ENCODE results near the gene SEPTIN7.

Gene SEPTIN7

DNA sequence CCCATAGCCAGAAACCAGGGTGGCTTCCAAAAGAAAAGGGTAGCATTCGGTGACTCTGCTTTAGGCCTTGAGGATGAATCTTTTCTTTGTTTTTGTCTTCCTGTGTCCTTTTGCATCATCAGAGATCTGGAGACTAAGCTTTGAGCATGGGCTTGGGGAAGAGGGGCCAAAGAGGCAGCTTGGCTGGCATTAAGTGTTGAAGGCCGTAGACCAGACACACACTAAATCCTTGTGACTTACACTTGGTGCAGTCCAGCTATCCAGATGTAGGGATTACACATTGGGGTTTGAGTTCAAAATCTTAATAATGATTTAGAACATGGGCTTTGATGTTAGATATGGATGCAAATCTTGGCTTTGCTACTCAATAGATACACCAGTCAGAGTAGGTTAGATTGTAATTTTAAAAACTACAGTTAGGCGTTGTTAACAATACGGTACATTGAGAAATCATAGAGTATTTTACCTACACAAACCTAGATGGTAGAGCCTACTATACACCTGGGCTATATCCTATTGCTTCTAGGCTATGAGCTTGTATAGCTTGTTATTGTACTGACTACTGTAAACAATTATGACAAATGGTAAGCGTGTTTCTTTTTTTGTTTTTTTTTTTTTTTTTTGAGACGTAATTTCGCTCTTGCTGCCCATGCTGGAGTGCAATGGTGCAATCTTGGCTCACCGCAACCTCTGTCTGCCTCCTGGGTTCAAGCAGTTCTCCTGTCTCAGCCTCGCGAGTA is 3.5 kb downstream of the SEPTIN7 start:
- Histone ChIP-seq H3K14ac (ENCODE audit: low read length) (no peak overlapping the region), H2BK5ac (ENCODE audit: low read depth, low read length, poor library complexity) (no peak overlapping the region), H3K4me1 (ENCODE audit: control insufficient read depth in 1 of 2, insufficient read depth in 2 of 2, low read length in 2 of 2) (peaks cover 0 to 4% of the 10 kb centered on the region in 2 experiments), H3K4ac (ENCODE audit: low read depth, low read length) (peak overlapping the region; percentile 95), H2AFZ (ENCODE audit: insufficient read depth, low read length, poor library complexity) (no peak overlapping the region), H4K91ac (ENCODE audit: low read depth, low read length) (no peak overlapping the region), H3K36me3 (ENCODE audit: control insufficient read depth in 1 of 2, insufficient read depth in 2 of 2, low read length in 2 of 2) (no peaks in the 10 kb centered on the region), H3K4me2 (ENCODE audit: low read length) (no peak overlapping the region), H3K79me2 (ENCODE audit: control insufficient read depth, insufficient read depth, low read length, poor library complexity) (peaks cover 24% of the 10 kb centered on the region), H4K8ac (ENCODE audit: low read depth, low read length) (no peak overlapping the region), H3K18ac (ENCODE audit: low read length) (no peak overlapping the region), H3K27ac (ENCODE audit: low read depth, low read length) (no peak overlapping the region), H3K9ac (ENCODE audit: low read length) (no peak overlapping the region), H2BK12ac (ENCODE audit: low read length) (no peak overlapping the region), H3K27me3 (ENCODE audit: insufficient read depth, low read length) (no peaks in the 10 kb centered on the region), H3K79me1 (ENCODE audit: low read length) (peaks cover 16% of the 10 kb centered on the region), H3K4me3 (ENCODE audit: low read depth, low read length) (no peak overlapping the region), H4K12ac (ENCODE audit: low read depth, low read length) (no peak overlapping the region), H2AK5ac (ENCODE audit: low read length) (no peak overlapping the region), H3K9me3 (ENCODE audit: insufficient read depth, low read depth, low read length) (no peaks in the 10 kb centered on the region), H2BK120ac (ENCODE audit: insufficient read depth, low read length, poor library complexity) (no peak overlapping the region), H3K23ac (ENCODE audit: low read length) (no peak overlapping the region)
- no peak for DNase-seq
- no CpG with 5 or more reads among the region's 10 CpGs for WGBS (ENCODE audit: extremely low coverage, insufficient coverage, insufficient read length)

DNA sequence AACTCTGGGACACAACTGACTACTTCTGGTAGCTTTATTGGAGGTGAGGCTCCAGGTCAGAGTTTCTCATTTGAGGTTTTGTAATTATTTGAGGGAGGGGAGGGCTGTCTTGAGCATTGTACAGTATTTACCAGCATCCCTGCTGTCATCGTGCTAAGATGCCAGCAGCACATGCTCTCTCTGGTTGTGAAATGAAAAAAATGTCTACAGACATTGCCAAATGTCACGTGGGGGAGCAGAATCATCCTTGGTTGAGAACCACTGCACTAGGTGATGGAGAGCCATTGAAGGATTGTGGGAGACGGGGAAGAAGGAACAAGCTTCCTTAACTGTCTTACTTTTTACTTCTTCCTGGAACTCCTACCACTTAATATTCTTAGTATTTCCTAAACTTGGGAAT is 5.0 kb downstream of the SEPTIN7 start:
- no peak overlapping the region for H2AFZ ChIP-seq (ENCODE audit: insufficient read depth, low read length, poor library complexity)
- H3K79me2 ChIP-seq (ENCODE audit: control insufficient read depth, insufficient read depth, low read length, poor library complexity): peaks cover 30% of the 10 kb centered on the region
- H4K12ac ChIP-seq (ENCODE audit: low read depth, low read length): no peak overlapping the region
- H3K9ac ChIP-seq (ENCODE audit: low read length): no peak overlapping the region
- H3K4ac ChIP-seq (ENCODE audit: low read depth, low read length): peak overlapping the region; percentile 35
- no peaks in the 10 kb centered on the region for H3K36me3 ChIP-seq (ENCODE audit: control insufficient read depth in 1 of 2, insufficient read depth in 2 of 2, low read length in 2 of 2)
- DNase-seq: peak; percentile 24 to 66
- H3K4me3 ChIP-seq (ENCODE audit: low read depth, low read length): no peak overlapping the region
- no peak overlapping the region for H3K27ac ChIP-seq (ENCODE audit: low read depth, low read length)
- no peak overlapping the region for H3K18ac ChIP-seq (ENCODE audit: low read length)
- peaks cover 8% of the 10 kb centered on the region for H3K79me1 ChIP-seq (ENCODE audit: low read length)
- H4K91ac ChIP-seq (ENCODE audit: low read depth, low read length): no peak overlapping the region
- no peaks in the 10 kb centered on the region for H3K9me3 ChIP-seq (ENCODE audit: insufficient read depth, low read depth, low read length)
- H3K23ac ChIP-seq (ENCODE audit: low read length): no peak overlapping the region
- H3K4me2 ChIP-seq (ENCODE audit: low read length): no peak overlapping the region
- no peak overlapping the region for H2BK5ac ChIP-seq (ENCODE audit: low read depth, low read length, poor library complexity)
- no CpG with 5 or more reads among the region's 3 CpGs for WGBS (ENCODE audit: extremely low coverage, insufficient coverage, insufficient read length)
- H3K4me1 ChIP-seq (ENCODE audit: control insufficient read depth in 1 of 2, insufficient read depth in 2 of 2, low read length in 2 of 2): peaks cover 0 to 4% of the 10 kb centered on the region in 2 experiments
- H3K27me3 ChIP-seq (ENCODE audit: insufficient read depth, low read length): no peaks in the 10 kb centered on the region
- no peak overlapping the region for H2AK5ac ChIP-seq (ENCODE audit: low read length)
- H2BK120ac ChIP-seq (ENCODE audit: insufficient read depth, low read length, poor library complexity): no peak overlapping the region
- no peak overlapping the region for H3K14ac ChIP-seq (ENCODE audit: low read length)
- no peak overlapping the region for H4K8ac ChIP-seq (ENCODE audit: low read depth, low read length)
- no peak overlapping the region for H2BK12ac ChIP-seq (ENCODE audit: low read length)

DNA sequence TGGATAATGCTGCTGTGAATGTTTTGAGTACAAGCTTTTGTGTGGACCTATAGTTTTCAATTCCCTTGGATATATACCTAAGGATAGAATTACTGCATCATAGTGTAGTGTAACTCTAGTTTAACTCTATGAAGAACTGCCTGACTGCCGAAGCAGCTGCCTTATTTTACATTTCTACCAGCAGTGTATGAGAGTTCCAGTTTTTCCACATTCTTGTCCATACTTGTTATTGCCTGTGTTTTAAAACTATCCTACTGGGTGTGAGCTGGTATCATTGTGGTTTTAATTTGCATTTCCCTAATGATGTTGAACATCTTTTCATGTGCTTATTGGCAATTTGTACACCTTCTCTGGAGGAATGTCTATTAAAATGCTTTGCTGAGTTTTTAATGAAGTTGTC is 15.7 kb downstream of the SEPTIN7 start:
- no peak overlapping the region for H2BK5ac ChIP-seq (ENCODE audit: low read depth, low read length, poor library complexity)
- H3K4ac ChIP-seq (ENCODE audit: low read depth, low read length): no peak overlapping the region
- H4K91ac ChIP-seq (ENCODE audit: low read depth, low read length): no peak overlapping the region
- no peak overlapping the region for H3K4me2 ChIP-seq (ENCODE audit: low read length)
- no peaks in the 10 kb centered on the region for H3K36me3 ChIP-seq (ENCODE audit: control insufficient read depth in 1 of 2, insufficient read depth in 2 of 2, low read length in 2 of 2)
- H2AK5ac ChIP-seq (ENCODE audit: low read length): no peak overlapping the region
- H2BK12ac ChIP-seq (ENCODE audit: low read length): no peak overlapping the region
- H4K8ac ChIP-seq (ENCODE audit: low read depth, low read length): no peak overlapping the region
- no peaks in the 10 kb centered on the region for H3K4me1 ChIP-seq (ENCODE audit: control insufficient read depth in 1 of 2, insufficient read depth in 2 of 2, low read length in 2 of 2)
- H2AFZ ChIP-seq (ENCODE audit: insufficient read depth, low read length, poor library complexity): no peak overlapping the region
- DNase-seq: peak; percentile 46 to 89
- no peak overlapping the region for H3K23ac ChIP-seq (ENCODE audit: low read length)
- WGBS (ENCODE audit: extremely low coverage, insufficient coverage, insufficient read length): no CpG with 5 or more reads among the region's 1 CpG
- H3K27me3 ChIP-seq (ENCODE audit: insufficient read depth, low read length): no peaks in the 10 kb centered on the region
- no peak overlapping the region for H3K9ac ChIP-seq (ENCODE audit: low read length)
- H3K79me1 ChIP-seq (ENCODE audit: low read length): no peaks in the 10 kb centered on the region
- no peaks in the 10 kb centered on the region for H3K9me3 ChIP-seq (ENCODE audit: insufficient read depth, low read depth, low read length)
- peaks cover 5% of the 10 kb centered on the region for H3K79me2 ChIP-seq (ENCODE audit: control insufficient read depth, insufficient read depth, low read length, poor library complexity)
- H2BK120ac ChIP-seq (ENCODE audit: insufficient read depth, low read length, poor library complexity): no peak overlapping the region
- no peak overlapping the region for H3K18ac ChIP-seq (ENCODE audit: low read length)
- H4K12ac ChIP-seq (ENCODE audit: low read depth, low read length): no peak overlapping the region
- H3K27ac ChIP-seq (ENCODE audit: low read depth, low read length): no peak overlapping the region
- no peak overlapping the region for H3K4me3 ChIP-seq (ENCODE audit: low read depth, low read length)
- H3K14ac ChIP-seq (ENCODE audit: low read length): no peak overlapping the region

DNA sequence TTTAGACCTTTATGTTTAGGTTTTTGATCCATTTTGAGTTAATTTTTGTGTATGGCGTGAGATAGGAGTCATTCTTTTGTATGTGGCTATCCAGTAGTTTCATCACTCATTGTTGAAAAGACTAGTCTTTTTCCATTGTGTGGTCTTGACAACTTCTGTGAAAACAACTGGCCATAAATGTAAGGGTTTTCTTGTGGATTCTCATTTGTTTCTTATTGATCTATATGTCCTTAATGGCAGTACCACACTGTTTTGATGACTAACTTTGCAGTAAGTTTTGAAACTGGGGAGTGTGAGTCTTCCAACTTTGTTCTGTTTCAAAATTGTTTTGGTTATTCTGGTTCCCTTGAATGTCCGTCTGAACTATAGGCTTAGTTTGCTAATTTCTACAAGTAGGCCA is 16.3 kb downstream of the SEPTIN7 start:
- Histone ChIP-seq H2BK120ac (ENCODE audit: insufficient read depth, low read length, poor library complexity) (no peak overlapping the region), H3K36me3 (ENCODE audit: control insufficient read depth in 1 of 2, insufficient read depth in 2 of 2, low read length in 2 of 2) (no peaks in the 10 kb centered on the region), H3K79me2 (ENCODE audit: control insufficient read depth, insufficient read depth, low read length, poor library complexity) (peaks cover 6% of the 10 kb centered on the region), H3K14ac (ENCODE audit: low read length) (no peak overlapping the region), H3K27me3 (ENCODE audit: insufficient read depth, low read length) (no peaks in the 10 kb centered on the region), H3K79me1 (ENCODE audit: low read length) (no peaks in the 10 kb centered on the region), H2BK12ac (ENCODE audit: low read length) (no peak overlapping the region), H3K18ac (ENCODE audit: low read length) (no peak overlapping the region), H3K4me3 (ENCODE audit: low read depth, low read length) (no peak overlapping the region), H4K8ac (ENCODE audit: low read depth, low read length) (no peak overlapping the region), H3K9ac (ENCODE audit: low read length) (no peak overlapping the region), H4K12ac (ENCODE audit: low read depth, low read length) (no peak overlapping the region), H2BK5ac (ENCODE audit: low read depth, low read length, poor library complexity) (no peak overlapping the region), H3K23ac (ENCODE audit: low read length) (no peak overlapping the region), H3K27ac (ENCODE audit: low read depth, low read length) (no peak overlapping the region), H3K4me2 (ENCODE audit: low read length) (no peak overlapping the region), H3K4me1 (ENCODE audit: control insufficient read depth in 1 of 2, insufficient read depth in 2 of 2, low read length in 2 of 2) (no peaks in the 10 kb centered on the region), H2AFZ (ENCODE audit: insufficient read depth, low read length, poor library complexity) (no peak overlapping the region), H2AK5ac (ENCODE audit: low read length) (no peak overlapping the region), H4K91ac (ENCODE audit: low read depth, low read length) (no peak overlapping the region), H3K9me3 (ENCODE audit: insufficient read depth, low read depth, low read length) (no peaks in the 10 kb centered on the region), H3K4ac (ENCODE audit: low read depth, low read length) (peak overlapping the region; percentile 55)
- no peak for DNase-seq
- no CpG with 5 or more reads among the region's 2 CpGs for WGBS (ENCODE audit: extremely low coverage, insufficient coverage, insufficient read length)
